SK-N-MC (cell line): ENCODE data around the gene ST3GAL4.
A peak's percentile ranks its signal among the peaks of the same experiment; 100 is the strongest.
"Not testable (repeated sequence)": the region's sequence is repeated elsewhere in the genome, so short reads cannot be mapped to it uniquely, and the experiment has no call there.

Experiments used
- DNase-seq: peaks from one replicate; pipeline ENCODE4 v3.0.0-alpha.2; 2011; ENCODE audit warnings: low read depth, low spot score
- H3K27ac ChIP-seq: fragments of 200-600 bp; sonication (generic); 2 replicates; pipeline ENCODE4 v1.5.1; 2016; ENCODE audit warnings: mixed run types
- H3K36me3 ChIP-seq: fragments of 200-600 bp; sonication (generic); 2 replicates; pipeline ENCODE4 v1.6.1; 2017; ENCODE audit warnings: antibody characterized with exemption, low read length, mixed read lengths; ENCODE audit not compliant: insufficient read depth
- H3K4me3 ChIP-seq: fragments of 200-600 bp; sonication (generic); 2 replicates; pipeline ENCODE4 v1.5.1; 2016
- H3K9ac ChIP-seq: fragments of 200-600 bp; sonication (generic); 2 replicates; pipeline ENCODE4 v1.8.0; 2017; ENCODE audit warnings: mixed run types, mixed read lengths; ENCODE audit not compliant: insufficient read length
- H3K9me3 ChIP-seq: fragments of 200-600 bp; sonication (generic); 2 replicates; pipeline ENCODE4 v1.6.1; 2017; ENCODE audit warnings: low read depth, mild to moderate bottlenecking, antibody characterized with exemption, low read length, moderate library complexity, mixed read lengths
- EZH2 ChIP-seq: fragments of 200-600 bp; sonication (generic); IDR thresholded peaks from one replicate; pipeline ENCODE4 v1.6.1; 2017; ENCODE audit warnings: antibody characterized with exemption
- FOXP2 ChIP-seq: optimal IDR thresholded peaks from 2 replicates; pipeline ENCODE3; 2011; ENCODE audit warnings: mild to moderate bottlenecking, moderate library complexity; ENCODE audit not compliant: insufficient read depth; ENCODE audit errors: extremely low read length, control extremely low read depth
- POLR2AphosphoS5 ChIP-seq: IDR thresholded peaks from 2 replicates; pipeline ENCODE4 v1.6.1; 2012; ENCODE audit warnings: mild to moderate bottlenecking, low read depth, low read length, borderline replicate concordance

ST3GAL4 gene

DNA sequence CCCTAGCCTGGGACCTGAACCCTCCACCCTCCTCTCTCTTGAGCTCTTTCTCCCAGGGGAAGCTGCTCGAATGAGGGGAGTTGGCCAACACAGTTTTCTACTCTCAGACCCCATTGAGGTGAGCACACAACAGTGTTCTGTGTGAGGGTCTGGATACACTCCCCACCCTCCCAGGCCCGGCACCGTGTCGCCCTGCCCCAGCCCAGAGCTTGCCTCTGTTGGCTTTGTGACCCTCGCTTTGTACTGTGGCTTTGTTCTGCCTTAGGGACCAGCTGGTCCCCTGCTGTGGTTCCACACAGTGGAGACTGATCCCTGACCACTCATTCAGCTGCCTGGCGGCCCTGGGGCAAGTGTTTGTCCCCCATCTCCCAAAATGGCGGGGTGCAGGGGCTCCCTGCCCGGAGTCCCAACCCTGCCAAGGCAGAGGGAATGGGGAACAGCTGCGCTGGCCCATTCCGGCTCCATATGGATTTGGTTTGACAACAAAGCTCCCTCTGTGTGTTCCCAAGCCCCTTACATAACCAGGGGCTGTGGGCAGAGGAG, 8.3 kb downstream of the ST3GAL4 start:
- Histone ChIP-seq H3K9ac (no peak overlapping the region), H3K9me3 (no peaks in the 10 kb centered on the region), H3K36me3 (0 out of 2 replicates have a peak, but pooled peaks cover 3% of the 10 kb centered on the region), H3K27ac (no peak overlapping the region), H3K4me3 (no peak overlapping the region)
- no peak for DNase-seq
- TF ChIP-seq EZH2 (no peak), FOXP2 (no peak)

DNA sequence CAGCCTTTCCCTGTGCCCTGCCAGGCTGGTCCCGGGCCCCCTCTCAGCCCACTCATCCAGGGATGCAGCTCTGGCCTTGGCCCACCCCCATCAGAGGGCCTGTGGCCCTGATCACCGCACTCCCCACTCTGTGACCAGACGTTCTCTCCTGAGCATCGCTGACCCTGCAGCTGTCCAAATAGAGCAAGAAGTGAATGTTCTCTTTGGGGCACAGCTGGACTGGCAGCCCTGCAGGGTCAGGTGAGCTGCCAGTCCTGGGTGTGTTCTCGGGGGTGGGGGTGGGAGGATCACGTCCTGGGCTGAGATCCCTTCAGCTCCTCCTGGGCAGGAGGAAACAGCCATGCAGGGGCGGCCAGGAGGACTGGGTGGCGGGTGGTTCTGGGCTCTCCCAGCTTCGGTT, 9.2 kb downstream of the ST3GAL4 start:
- DNase-seq = not testable (repeated sequence)

DNA sequence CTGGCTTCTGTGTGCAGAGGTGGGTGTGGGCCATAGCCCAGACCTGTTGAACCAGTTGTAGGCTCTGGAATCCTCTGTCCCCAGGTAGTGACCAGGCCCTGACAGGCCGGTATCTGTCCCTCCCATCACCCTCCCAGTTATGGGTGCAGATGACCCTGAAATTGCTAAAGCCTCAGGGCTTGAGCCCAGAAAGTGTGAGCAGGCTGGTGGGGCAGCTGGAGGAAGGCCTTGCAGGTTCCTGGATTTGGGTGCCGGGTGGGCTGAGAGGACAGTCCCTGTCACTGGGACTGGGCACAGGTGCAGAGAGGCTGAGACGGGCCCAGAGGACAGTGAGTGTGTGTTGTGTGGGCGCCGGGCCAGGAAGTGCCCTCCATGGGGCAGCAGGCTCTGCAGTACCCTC, 10.0 kb downstream of the ST3GAL4 start:
- H3K4me3 ChIP-seq, H3K9ac ChIP-seq, DNase-seq, H3K27ac ChIP-seq, H3K36me3 ChIP-seq, H3K9me3 ChIP-seq: not testable (repeated sequence)

More for the DNA sequence above, 9.2 kb downstream of the ST3GAL4 start:
- H3K36me3 ChIP-seq, H3K27ac ChIP-seq, H3K4me3 ChIP-seq, H3K9me3 ChIP-seq, H3K9ac ChIP-seq: not testable (repeated sequence)

DNA sequence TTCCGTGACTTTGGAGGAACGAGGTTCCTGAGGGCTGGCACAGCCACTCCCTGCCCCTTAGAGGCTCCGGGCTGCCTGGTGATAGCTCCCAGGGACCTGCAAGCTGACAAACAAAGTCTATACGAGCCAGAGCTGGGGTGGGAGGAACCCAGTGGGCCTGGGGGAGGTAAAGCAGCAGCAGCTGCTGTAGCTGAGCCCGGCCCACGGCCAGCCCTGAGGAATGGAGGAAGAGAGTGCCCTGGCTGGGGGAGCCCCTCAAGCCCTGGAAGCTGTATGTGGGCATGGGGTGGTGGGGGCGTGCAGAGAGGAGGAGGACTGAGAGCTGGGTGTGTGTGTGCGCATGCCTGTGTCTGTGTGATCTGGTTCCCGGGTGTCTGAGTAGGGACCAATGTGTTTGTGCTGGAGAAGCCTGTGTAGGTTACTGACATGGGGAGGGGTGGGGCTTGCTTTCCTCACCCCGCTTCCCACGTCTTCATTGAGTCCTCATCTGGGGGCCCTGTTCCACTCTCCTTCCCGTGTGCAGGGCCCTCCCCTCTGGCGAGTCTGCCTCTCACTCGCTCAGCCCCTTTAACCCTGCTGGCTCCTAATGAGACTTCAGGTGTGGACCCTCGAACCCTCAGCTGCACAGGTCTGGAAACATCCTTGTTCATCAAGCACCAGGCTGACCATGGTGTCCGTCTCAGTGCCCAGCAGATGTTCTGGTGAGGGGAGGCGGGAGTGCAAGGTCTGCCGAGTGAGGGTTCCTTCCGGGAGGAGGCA, 10.8 kb downstream of the ST3GAL4 start:
- no peak for DNase-seq
- no peaks in the 10 kb centered on the region for H3K9me3 ChIP-seq
- no peak overlapping the region for H3K4me3 ChIP-seq
- no peak overlapping the region for H3K9ac ChIP-seq
- TF ChIP-seq FOXP2 (no peak), EZH2 (no peak), POLR2AphosphoS5 (no peak)
- 0 out of 2 replicates have a peak, but pooled peaks cover 3% of the 10 kb centered on the region for H3K36me3 ChIP-seq
- no peak overlapping the region for H3K27ac ChIP-seq

DNA sequence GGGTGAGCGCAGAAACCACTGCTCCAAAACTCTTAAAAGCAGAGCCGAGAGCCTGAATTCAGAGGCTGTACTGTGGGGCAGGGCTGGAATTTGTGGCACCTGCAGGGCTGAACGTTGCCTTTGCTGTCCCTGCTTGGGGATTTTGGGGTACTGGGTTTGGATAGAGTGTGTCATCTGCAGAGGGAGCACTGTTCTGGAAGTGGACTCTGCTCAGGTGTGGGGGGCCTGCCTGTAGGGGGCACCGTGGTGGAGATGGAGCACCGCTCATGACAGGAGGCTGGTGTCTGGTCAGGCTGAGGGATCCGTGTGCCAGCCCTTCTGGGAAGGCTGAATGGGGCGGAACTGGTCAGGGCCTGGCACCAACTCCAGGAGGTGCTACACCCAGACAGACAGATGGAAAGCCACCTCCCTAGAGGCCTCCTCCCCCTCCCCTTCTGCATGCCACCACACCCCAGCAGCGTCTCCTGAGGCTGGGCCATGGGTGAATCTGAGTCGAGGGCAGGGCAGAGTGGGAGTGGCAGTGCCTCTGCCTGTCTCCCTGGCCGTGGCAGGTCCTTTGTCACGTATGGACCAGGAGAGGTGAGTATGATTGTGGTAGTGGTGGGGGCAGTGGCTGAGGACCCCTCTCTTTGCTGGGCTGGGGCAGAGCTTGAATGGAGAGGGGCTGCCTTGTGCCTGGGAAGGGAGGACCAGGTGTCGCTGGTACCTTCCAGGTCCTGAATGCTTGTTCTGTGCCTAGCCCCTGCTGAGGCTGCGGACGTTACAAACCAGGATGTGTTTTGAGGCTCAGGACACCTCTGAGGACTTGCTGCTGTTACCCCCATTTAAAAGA, 11.6 kb downstream of the ST3GAL4 start:
- DNase-seq, H3K27ac ChIP-seq, H3K9me3 ChIP-seq, H3K9ac ChIP-seq, H3K4me3 ChIP-seq, H3K36me3 ChIP-seq: not testable (repeated sequence)

DNA sequence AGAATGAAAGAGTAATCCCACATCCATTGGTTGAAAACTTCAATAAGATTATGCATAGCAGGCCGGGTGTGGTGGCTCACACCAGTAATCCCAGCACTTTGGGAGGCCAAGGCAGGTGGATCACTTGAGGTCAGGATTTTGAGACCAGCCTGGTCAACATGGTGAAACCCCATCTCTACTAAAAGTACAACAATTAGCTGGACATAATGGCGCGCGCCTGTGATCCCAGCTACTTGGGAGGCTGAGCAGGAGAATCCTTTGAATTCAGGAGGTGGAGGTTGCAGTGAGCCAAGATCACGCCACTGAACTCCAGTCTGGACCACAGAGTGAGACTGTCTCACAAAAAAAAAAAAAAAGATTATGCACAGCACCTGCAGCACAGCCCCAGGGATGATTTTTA, 12.3 kb downstream of the ST3GAL4 start:
- H3K27ac ChIP-seq, H3K36me3 ChIP-seq, H3K9me3 ChIP-seq, DNase-seq, H3K4me3 ChIP-seq, H3K9ac ChIP-seq: not testable (repeated sequence)

DNA sequence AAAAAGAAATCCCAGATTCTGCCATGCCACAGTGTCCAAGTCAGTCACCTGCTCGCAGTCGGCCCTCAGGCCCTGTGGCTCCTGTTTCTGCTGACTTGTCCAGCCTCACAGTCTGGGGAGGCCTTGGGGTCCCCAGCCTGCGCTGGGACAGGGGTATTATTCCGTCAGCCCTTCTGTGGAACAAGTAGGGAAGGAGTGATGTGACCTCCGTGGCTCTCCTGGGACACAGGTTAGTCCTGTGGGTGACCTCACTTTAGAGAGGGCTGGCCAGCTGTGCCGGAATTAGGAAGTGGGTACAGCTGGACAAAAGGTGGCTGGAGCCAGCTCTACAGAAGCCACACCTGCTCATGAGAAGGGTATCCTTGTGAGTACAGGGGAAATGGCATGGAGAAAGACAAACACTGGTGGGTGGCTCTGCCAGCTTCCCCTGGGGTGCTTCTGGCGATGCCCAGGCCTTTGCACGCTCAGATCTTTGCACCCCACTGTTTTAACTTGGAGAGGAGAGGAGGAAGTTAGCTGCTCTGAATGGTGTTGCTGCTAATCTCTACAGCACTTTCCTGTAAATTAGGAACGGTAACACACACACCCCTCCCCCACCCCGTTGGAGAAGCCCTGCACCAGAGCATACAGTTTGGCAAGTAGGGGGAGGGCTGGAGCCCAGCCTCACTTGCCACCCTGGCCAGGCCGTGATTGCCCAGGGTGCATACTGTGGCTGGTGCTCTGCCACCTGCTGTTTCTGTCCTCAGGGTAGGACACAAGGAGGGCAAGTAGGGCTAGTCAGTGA, 13.0 kb downstream of the ST3GAL4 start:
- H3K9me3 ChIP-seq, H3K27ac ChIP-seq, H3K9ac ChIP-seq: not testable (repeated sequence)

DNA sequence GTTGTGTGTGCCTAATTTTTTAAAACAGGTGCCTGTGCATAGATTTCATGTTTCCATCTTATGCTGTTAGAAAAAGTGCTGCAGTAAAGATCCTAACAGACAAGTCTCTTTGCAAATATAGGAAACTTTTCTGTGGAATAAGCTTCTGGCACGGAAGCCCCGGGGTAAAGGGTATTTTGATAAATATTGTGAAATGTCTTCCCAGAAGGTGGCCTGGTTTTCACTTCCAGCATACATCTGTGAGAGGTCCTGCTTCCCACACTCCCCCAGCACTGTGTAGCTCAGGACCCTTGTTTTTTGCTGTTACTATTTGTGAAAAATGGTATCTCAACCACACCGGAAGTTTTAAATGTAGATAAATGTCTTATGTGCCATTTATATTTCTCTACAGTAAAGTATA, 14.5 kb downstream of the ST3GAL4 start:
- H3K36me3 ChIP-seq = no peaks in the 10 kb centered on the region
- no peaks in the 10 kb centered on the region for H3K9me3 ChIP-seq
- no peak for TF ChIP-seq FOXP2
- no peak for TF ChIP-seq EZH2
- TF ChIP-seq POLR2AphosphoS5 = no peak
- H3K9ac ChIP-seq = no peak overlapping the region
- DNase-seq = peak; percentile 76
- H3K27ac ChIP-seq = peak overlapping the region; percentile 78
- peak overlapping the region; percentile 43; the same call in 1 of the 2 replicates for H3K4me3 ChIP-seq

More for the DNA sequence above, 13.0 kb downstream of the ST3GAL4 start:
- not testable (repeated sequence) for H3K4me3 ChIP-seq, DNase-seq, H3K36me3 ChIP-seq

DNA sequence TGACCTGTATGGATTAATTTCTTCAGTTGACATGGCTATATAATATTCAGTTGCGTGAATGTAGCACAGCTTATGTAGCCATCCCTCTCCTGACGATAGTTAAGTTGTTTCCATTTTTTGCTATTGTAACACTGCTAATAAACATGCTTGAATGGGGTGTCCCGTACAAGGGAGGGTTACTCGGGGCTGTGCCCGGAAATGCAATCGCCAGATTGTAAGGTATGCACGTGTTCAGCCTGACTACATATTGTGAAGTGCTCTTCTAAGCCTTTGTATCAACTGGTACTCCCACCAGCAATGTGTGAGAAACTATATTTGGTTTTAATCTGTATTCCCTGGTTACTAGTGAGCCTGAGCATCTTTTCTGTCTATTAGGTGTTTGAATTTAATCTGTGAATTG, 16.1 kb downstream of the ST3GAL4 start:
- Histone ChIP-seq H3K9ac (no peak overlapping the region), H3K4me3 (no peak overlapping the region), H3K9me3 (no peaks in the 10 kb centered on the region), H3K27ac (no peak overlapping the region), H3K36me3 (no peaks in the 10 kb centered on the region)
- TF ChIP-seq POLR2AphosphoS5 (no peak), EZH2 (no peak), FOXP2 (no peak)
- no peak for DNase-seq

DNA sequence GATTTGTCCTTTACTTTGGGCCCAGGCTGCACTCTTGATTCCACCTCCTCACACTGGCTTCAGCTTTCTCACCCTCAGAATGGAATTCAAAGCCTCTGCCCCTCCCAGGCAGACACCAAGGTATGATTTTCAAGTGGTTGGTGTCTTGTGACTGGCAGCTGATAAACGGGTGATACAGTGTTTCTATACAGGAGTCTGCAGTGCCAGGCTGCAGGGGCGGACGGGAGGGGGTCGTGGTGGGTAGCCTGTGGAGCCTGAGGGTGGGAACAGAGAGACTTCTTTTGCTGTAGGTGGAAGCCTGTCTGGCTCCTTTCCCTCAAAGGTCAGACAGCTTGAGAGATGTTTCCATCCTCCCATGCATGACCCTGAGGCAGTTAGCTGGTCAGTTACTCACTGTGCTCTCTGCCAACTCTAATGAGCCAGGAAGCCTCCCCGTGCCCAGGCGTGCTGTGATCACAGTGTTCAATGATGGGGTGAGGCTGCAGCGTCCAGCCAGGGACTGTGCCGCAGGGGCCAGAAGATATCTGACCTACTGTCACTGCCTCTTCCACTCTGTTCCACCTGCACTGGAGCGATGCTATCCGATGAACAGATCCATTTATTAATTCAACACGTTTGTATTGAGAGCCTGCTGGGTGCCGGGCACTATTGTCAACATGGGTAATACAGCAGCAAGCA, 18.0 kb downstream of the ST3GAL4 start:
- not testable (repeated sequence) for H3K9ac ChIP-seq, H3K27ac ChIP-seq, H3K36me3 ChIP-seq, H3K4me3 ChIP-seq, DNase-seq, H3K9me3 ChIP-seq

DNA sequence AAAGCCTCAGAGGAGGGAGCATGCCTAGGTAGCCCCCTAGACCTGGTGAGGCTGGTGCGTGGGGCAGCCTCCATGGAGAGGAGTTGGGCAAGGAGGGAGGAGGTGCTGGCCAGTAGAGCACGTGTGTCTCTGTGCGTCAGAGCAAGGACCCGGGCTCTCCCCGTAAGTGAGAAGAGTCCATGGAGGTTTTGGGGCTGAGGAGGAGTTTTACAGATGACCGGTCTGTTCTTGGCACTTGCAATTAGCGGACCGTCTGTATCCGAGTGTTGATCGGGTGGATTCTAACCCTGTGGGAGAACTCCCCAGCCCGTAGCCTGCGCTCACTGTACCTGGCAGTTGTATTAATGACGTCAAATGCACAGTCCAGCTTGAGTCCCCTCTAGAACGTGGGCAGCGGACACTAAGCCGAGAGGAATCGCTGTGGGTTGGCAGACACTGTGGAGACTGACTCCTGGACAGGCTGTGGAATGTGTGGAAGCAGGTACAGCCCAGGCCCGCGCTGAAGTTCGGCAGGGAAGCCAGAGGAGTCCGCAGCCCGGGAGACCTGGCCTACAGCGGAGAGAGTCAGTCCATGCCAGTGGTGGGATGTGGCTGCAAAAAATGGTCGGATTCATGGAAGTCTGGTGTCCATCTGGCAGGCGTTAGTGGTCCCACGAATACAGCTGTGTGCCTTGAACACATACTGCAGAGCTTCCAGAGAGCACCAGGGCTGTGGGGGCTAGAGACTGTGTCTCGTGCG, 19.2 kb downstream of the ST3GAL4 start:
- H3K4me3 ChIP-seq, H3K27ac ChIP-seq, H3K36me3 ChIP-seq, DNase-seq, H3K9ac ChIP-seq, H3K9me3 ChIP-seq: not testable (repeated sequence)
